T-helper 1 cell treated with Interleukin-12 subunit alpha and Interleukin-12 subunit beta and Interleukin-4 antibody, amounts not matched to agents 30 ng/mL and 1 ng/mL, for 36 hours (primary cell): Measurements from ENCODE around the gene SLC25A47. TPM values are rescaled to one million over a fixed set of nuclear protein-coding genes. Genes with fewer than 3 reads are reported as not detected.

Experiments
- intact Hi-C: fragments of 100-400 bp; cut with micrococcal nuclease; formaldehyde crosslinking; loops from one replicate; pipeline ENCODE4 v1.15.1; 2024
- total RNA-seq: library from RNA; stranded (reverse); gene quantifications from 2 replicates; pipeline ENCODE4 v1.2.3, GENCODE V29; 2022

SLC25A47 gene
- total RNA-seq = not detected in 2 replicates

- intact Hi-C loops = no loop called here
Measured at GRCh38 chr14:100323121-100323941, at the start of gene SLC25A47. Gene SLC25A47 (plus strand): TSS chr14:100323339. CDS start chr14:100323415, 76 bp downstream.

- intact Hi-C loops = no loop called here
Measured at GRCh38 chr14:100274250-100274649, 48.9 kb upstream of the SLC25A47 start.

- intact Hi-C loops = no loop called here
Measured at GRCh38 chr14:100275214-100275613, 47.9 kb upstream of the SLC25A47 start.

- intact Hi-C loops = no loop called here
Measured at GRCh38 chr14:100278702-100279101, 44.4 kb upstream of the SLC25A47 start.

GRCh38 chr14:100279133-100279532, 44.0 kb upstream of the SLC25A47 start:
- intact Hi-C loops = no loop called here

GRCh38 chr14:100279563-100279962, 43.6 kb upstream of the SLC25A47 start:
- intact Hi-C loops = no loop called here

- intact Hi-C loops = loop anchor here (10.0 kb wide), 1 partner anchor 363 kb away; no protein-coding TSS in a partner anchor
Measured at GRCh38 chr14:100281286-100282082, 41.7 kb upstream of the SLC25A47 start.

- intact Hi-C loops = loop anchor here (10.0 kb wide), 1 partner anchor 363 kb away; no protein-coding TSS in a partner anchor
Measured at GRCh38 chr14:100282083-100282350, 41.1 kb upstream of the SLC25A47 start.

GRCh38 chr14:100282766-100283419, 40.2 kb upstream of the SLC25A47 start:
- intact Hi-C loops = loop anchor here (10.0 kb wide), 1 partner anchor 362 kb away; no protein-coding TSS in a partner anchor

GRCh38 chr14:100283436-100283835, 39.7 kb upstream of the SLC25A47 start:
- intact Hi-C loops = loop anchor here (10.0 kb wide), 1 partner anchor 361 kb away; no protein-coding TSS in a partner anchor

- intact Hi-C loops = loop anchor here (10.0 kb wide), 1 partner anchor 361 kb away; no protein-coding TSS in a partner anchor
Measured at GRCh38 chr14:100283984-100284881, 38.9 kb upstream of the SLC25A47 start.

GRCh38 chr14:100285021-100285912, 37.9 kb upstream of the SLC25A47 start:
- intact Hi-C loops = loop anchor here (1.0 to 10.0 kb wide), 9 partner anchors 21 to 360 kb away; partner anchors contain the start of genes EVL, SLC25A29 and WDR25

- intact Hi-C loops = loop anchor here (1.0 to 10.0 kb wide), 9 partner anchors 20 to 359 kb away; partner anchors contain the start of genes EVL, SLC25A29 and WDR25
Measured at GRCh38 chr14:100285913-100286400, 37.2 kb upstream of the SLC25A47 start.

GRCh38 chr14:100286484-100287191, 36.5 kb upstream of the SLC25A47 start:
- intact Hi-C loops = loop anchor here (5.0 to 10.0 kb wide), 2 partner anchors 219 to 358 kb away; partner anchors contain the start of gene EVL

GRCh38 chr14:100287202-100287997, 35.7 kb upstream of the SLC25A47 start:
- intact Hi-C loops = loop anchor here (5.0 to 10.0 kb wide), 2 partner anchors 220 to 357 kb away; partner anchors contain the start of gene EVL

GRCh38 chr14:100287998-100288295, 35.2 kb upstream of the SLC25A47 start:
- intact Hi-C loops = loop anchor here (5.0 to 10.0 kb wide), 2 partner anchors 221 to 357 kb away; partner anchors contain the start of gene EVL

- intact Hi-C loops = loop anchor here (5.0 to 10.0 kb wide), 2 partner anchors 221 to 356 kb away; partner anchors contain the start of gene EVL
Measured at GRCh38 chr14:100288382-100289185, 34.6 kb upstream of the SLC25A47 start.
